ENCODE measurements around the gene OR2AK2. TPM values are rescaled to one million over a fixed set of nuclear protein-coding genes. Genes with fewer than 3 reads are reported as not detected.

Gene OR2AK2
- total RNA-seq, 1 experiment from 2014 or later, result not detected

DNA sequence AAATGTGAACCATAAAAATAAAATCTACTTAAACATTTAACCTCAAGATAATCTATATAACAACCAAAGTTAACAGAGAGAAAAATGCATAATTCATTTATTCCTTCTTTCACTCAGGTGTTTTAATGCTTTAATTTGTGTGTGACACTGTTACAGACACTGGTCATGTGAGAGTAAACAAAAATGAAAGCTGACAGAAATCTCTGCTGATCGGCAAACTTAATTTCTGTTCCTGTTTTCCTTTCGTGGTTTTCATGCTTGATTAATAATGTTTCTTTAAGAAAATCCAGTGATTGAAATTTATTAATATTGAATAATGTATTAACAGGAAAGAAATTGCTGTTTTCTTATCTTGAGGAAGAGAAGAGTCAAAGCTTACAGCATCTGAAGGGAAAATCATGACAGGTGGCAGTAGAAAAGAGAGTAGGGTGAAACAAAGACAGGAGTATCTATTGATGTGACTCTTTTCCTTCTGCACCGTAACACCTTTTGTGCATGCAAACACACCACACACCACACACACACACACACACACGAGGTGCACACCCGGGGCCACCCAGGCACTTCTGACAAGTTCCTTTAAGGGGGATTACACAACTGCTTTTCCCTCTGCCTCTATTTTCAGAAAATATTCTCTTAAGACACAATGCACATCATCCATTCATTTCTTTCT lies 1.6 kb downstream of the OR2AK2 start:
- no TSS peak for BruUV-seq (replicated peaks)
- no peak overlapping the region for H3K27ac ChIP-seq (ENCODE audit: low read depth, low read length)
- ChIA-PET POLR2A (no interaction called here), RAD21 (ENCODE audit: low non-redundant PET in 1 of 2, low total read pairs in 2 of 2, uncharacterized antibody in 2 of 2, unreplicated experiment in 2 of 2) (no interaction called here), CTCF (no interaction called here)
- H3K4me3 ChIP-seq (replicated peaks in 1 of 2; ENCODE audit: low read depth in 1 of 2, low read length in 2 of 2), result no peak overlapping the region
- no peaks in the 10 kb centered on the region for H3K27me3 ChIP-seq (ENCODE audit: insufficient read depth, low read length)
- H4K20me1 ChIP-seq (ENCODE audit: insufficient read depth), result no peaks in the 10 kb centered on the region
- peaks cover 3 to 16% of the 10 kb centered on the region in 2 experiments; a peak in 2 of 4 replicates for H3K9me3 ChIP-seq (ENCODE audit: control insufficient read depth in 1 of 2, insufficient read depth in 1 of 2, low read depth in 1 of 2, low read length in 2 of 2)
- H2AFZ ChIP-seq (ENCODE audit: low read depth, low read length, poor library complexity, severe bottlenecking), result no peak overlapping the region
- H3K36me3 ChIP-seq (ENCODE audit: control insufficient read depth in 1 of 2, insufficient read depth in 2 of 2, low read length in 2 of 2), result no peaks in the 10 kb centered on the region
- no peaks in the 10 kb centered on the region for H3K4me1 ChIP-seq (ENCODE audit: control insufficient read depth in 1 of 2, insufficient read depth in 2 of 2, low read length in 2 of 2)
- intact Hi-C loops (cut with micrococcal nuclease), result no loop called here
- ATAC-seq, result no peak
- no peak for DNase-seq (ENCODE audit: low read depth, low spot score)
- H3K9ac ChIP-seq (ENCODE audit: low read length), result no peak overlapping the region
- H3K4me2 ChIP-seq (ENCODE audit: low read length), result no peak overlapping the region
- TF ChIP-seq POLR2AphosphoS5 (IDR thresholded peaks at IDR 0.05; ENCODE audit: low read depth, low read length) (no peak), MAX (IDR thresholded peaks at IDR 0.05) (no peak), SIN3A (IDR thresholded peaks at IDR 0.05; ENCODE audit: low read depth) (no peak), POLR2A (IDR thresholded peaks at IDR 0.05; ENCODE audit: borderline replicate concordance, extremely low read depth, insufficient read depth, insufficient read length) (no peak), ZNF274 (IDR thresholded peaks at IDR 0.05; ENCODE audit: low read depth, low read length) (no peak)
- H3K79me2 ChIP-seq (ENCODE audit: insufficient read depth, low read length), result no peaks in the 10 kb centered on the region
- no peaks in the 10 kb centered on the region for H3K9me2 ChIP-seq (ENCODE audit: insufficient read depth)

DNA sequence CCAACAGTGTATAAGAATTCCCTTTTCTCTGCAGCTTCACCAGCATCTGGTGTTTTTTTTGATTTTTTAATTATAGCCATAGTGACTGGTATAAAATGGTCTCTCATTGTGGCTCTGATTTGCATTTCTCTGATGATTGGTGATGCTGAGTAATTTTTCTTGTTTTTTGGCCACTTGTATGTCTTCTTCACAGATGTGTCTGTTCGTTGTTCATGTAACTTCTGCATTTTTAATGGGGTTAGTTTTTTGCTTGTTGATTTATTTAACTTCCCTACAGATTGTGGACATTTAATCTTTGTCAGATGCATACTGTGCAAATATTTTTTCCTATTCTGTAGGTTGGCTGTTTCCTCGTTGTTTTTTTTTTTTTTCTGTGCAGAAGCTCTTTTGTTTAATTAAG lies 28.0 kb downstream of the OR2AK2 start:
- ChIA-PET RAD21 (ENCODE audit: low non-redundant PET in 1 of 2, low total read pairs in 2 of 2, uncharacterized antibody in 2 of 2, unreplicated experiment in 2 of 2) (no interaction called here), POLR2A (no interaction called here), CTCF (no interaction called here)
- Histone ChIP-seq H3K9ac (ENCODE audit: low read length) (no peak overlapping the region), H3K9me3 (ENCODE audit: control insufficient read depth in 1 of 2, insufficient read depth in 1 of 2, low read depth in 1 of 2, low read length in 2 of 2) (peaks cover 4 to 13% of the 10 kb centered on the region in 2 experiments; a peak in 2 of 4 replicates), H3K27me3 (ENCODE audit: insufficient read depth, low read length) (no peaks in the 10 kb centered on the region), H3K4me3 (replicated peaks in 1 of 2; ENCODE audit: low read depth in 1 of 2, low read length in 2 of 2) (no peak overlapping the region), H3K4me1 (ENCODE audit: control insufficient read depth in 1 of 2, insufficient read depth in 2 of 2, low read length in 2 of 2) (no peaks in the 10 kb centered on the region), H3K79me2 (ENCODE audit: insufficient read depth, low read length) (no peaks in the 10 kb centered on the region), H2AFZ (ENCODE audit: low read depth, low read length, poor library complexity, severe bottlenecking) (no peak overlapping the region), H3K4me2 (ENCODE audit: low read length) (no peak overlapping the region), H3K9me2 (ENCODE audit: insufficient read depth) (no peaks in the 10 kb centered on the region), H3K27ac (ENCODE audit: low read depth, low read length) (no peak overlapping the region), H4K20me1 (ENCODE audit: insufficient read depth) (no peaks in the 10 kb centered on the region), H3K36me3 (ENCODE audit: control insufficient read depth in 1 of 2, insufficient read depth in 2 of 2, low read length in 2 of 2) (no peaks in the 10 kb centered on the region)
- TF ChIP-seq, protein P1, sequence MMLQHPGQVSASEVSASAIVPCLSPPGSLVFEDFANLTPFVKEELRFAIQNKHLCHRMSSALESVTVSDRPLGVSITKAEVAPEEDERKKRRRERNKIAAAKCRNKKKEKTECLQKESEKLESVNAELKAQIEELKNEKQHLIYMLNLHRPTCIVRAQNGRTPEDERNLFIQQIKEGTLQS (IDR thresholded peaks at IDR 0.05), result no peak
- TF ChIP-seq TCF7L2 (IDR thresholded peaks at IDR 0.05; ENCODE audit: borderline replicate concordance, extremely low read depth, insufficient read depth, insufficient read length) (no peak), EGR1 (IDR thresholded peaks at IDR 0.05; ENCODE audit: low read depth) (no peak), REST (IDR thresholded peaks at IDR 0.05; ENCODE audit: low read depth) (no peak), YY1 (IDR thresholded peaks at IDR 0.05; ENCODE audit: extremely low read depth, insufficient replicate concordance, low read depth, low read length) (no peak), ZBTB33 (IDR thresholded peaks at IDR 0.05; ENCODE audit: extremely low read depth, insufficient replicate concordance, low read length) (no peak), FOSL1 (IDR thresholded peaks at IDR 0.05; ENCODE audit: low read depth) (no peak), ZNF274 (IDR thresholded peaks at IDR 0.05; ENCODE audit: low read depth, low read length) (no peak), SP1 (IDR thresholded peaks at IDR 0.05; ENCODE audit: low read depth) (no peak), POLR2AphosphoS5 (IDR thresholded peaks at IDR 0.05; ENCODE audit: low read depth, low read length) (no peak)
- BruUV-seq (replicated peaks), result no TSS peak
- intact Hi-C loops (cut with micrococcal nuclease), result no loop called here
- DNase-seq (ENCODE audit: low read depth, low spot score), result no peak
- no peak for ATAC-seq
